ENCODE measurements around the gene ABCC10.

Gene ABCC10

GRCh38 chr6:43468240-43468639 lies 40.9 kb downstream of the ABCC10 start:
- Histone ChIP-seq H3K4me1 (ENCODE audit: control insufficient read depth in 1 of 2, insufficient read depth in 1 of 2, low read depth in 1 of 2, low read length in 1 of 2) (no peaks in the 10 kb centered on the region), H3K27ac (no peak overlapping the region), H3K9me3 (no peaks in the 10 kb centered on the region), H3K36me3 (no peaks in the 10 kb centered on the region), H3K4me3 (ENCODE audit: low read depth in 1 of 2, low read length in 1 of 2) (no peak overlapping the region), H3K27me3 (peaks cover 66% of the 10 kb centered on the region)
- TF ChIP-seq CTCF (IDR thresholded peaks at IDR 0.05): no peak

- no peak for TF ChIP-seq CTCF (IDR thresholded peaks at IDR 0.05)
- Histone ChIP-seq H3K4me1 (ENCODE audit: control insufficient read depth in 1 of 2, insufficient read depth in 1 of 2, low read depth in 1 of 2, low read length in 1 of 2) (no peaks in the 10 kb centered on the region), H3K9me3 (no peaks in the 10 kb centered on the region), H3K27me3 (peaks cover 59% of the 10 kb centered on the region), H3K4me3 (ENCODE audit: low read depth in 1 of 2, low read length in 1 of 2) (no peak overlapping the region), H3K36me3 (no peaks in the 10 kb centered on the region), H3K27ac (no peak overlapping the region)
Observed at GRCh38 chr6:43468748-43469681, 41.7 kb downstream of the ABCC10 start.

- no peak for TF ChIP-seq CTCF (IDR thresholded peaks at IDR 0.05)
- Histone ChIP-seq H3K36me3 (no peaks in the 10 kb centered on the region), H3K4me3 (ENCODE audit: low read depth in 1 of 2, low read length in 1 of 2) (no peak overlapping the region), H3K27me3 (peaks cover 54% of the 10 kb centered on the region), H3K9me3 (no peaks in the 10 kb centered on the region), H3K27ac (no peak overlapping the region), H3K4me1 (ENCODE audit: control insufficient read depth in 1 of 2, insufficient read depth in 1 of 2, low read depth in 1 of 2, low read length in 1 of 2) (no peaks in the 10 kb centered on the region)
Observed at GRCh38 chr6:43469947-43470346, 42.6 kb downstream of the ABCC10 start.

GRCh38 chr6:43471399-43471798 lies 44.1 kb downstream of the ABCC10 start:
- no peak for TF ChIP-seq CTCF (IDR thresholded peaks at IDR 0.05)
- Histone ChIP-seq H3K36me3 (no peaks in the 10 kb centered on the region), H3K9me3 (no peaks in the 10 kb centered on the region), H3K4me3 (ENCODE audit: low read depth in 1 of 2, low read length in 1 of 2) (no peak overlapping the region), H3K4me1 (ENCODE audit: control insufficient read depth in 1 of 2, insufficient read depth in 1 of 2, low read depth in 1 of 2, low read length in 1 of 2) (no peaks in the 10 kb centered on the region), H3K27ac (no peak overlapping the region), H3K27me3 (peaks cover 50% of the 10 kb centered on the region)

- TF ChIP-seq CTCF (IDR thresholded peaks at IDR 0.05): no peak
- H3K27me3 ChIP-seq: peaks cover 39% of the 10 kb centered on the region
- H3K9me3 ChIP-seq: no peaks in the 10 kb centered on the region
- peaks cover 4% of the 10 kb centered on the region in 2 experiments for H3K4me1 ChIP-seq (ENCODE audit: control insufficient read depth in 1 of 2, insufficient read depth in 1 of 2, low read depth in 1 of 2, low read length in 1 of 2)
- H3K4me3 ChIP-seq (ENCODE audit: low read depth in 1 of 2, low read length in 1 of 2): no peak overlapping the region
- no peaks in the 10 kb centered on the region for H3K36me3 ChIP-seq
- no peak overlapping the region for H3K27ac ChIP-seq
Observed at GRCh38 chr6:43472515-43472914, 45.2 kb downstream of the ABCC10 start.

Data from neutrophil (primary cell).